T-cell (primary cell): ENCODE measurements around the gene RUNX2. TPM values are rescaled to one million over a fixed set of nuclear protein-coding genes. Genes with fewer than 3 reads are reported as not detected.

Experiments used
- ATAC-seq, 4 experiments: fragments of 200-7000 bp in 3 of 4; fragments of 150-1000 bp in 1 of 4; cut with Tn5 transposase; replicated peaks in 1 of 4; 1 replicate in 3 of 4; 2 replicates in 1 of 4; pipeline ENCODE4 v1.10.0; 2021; ENCODE audit warnings: moderate library complexity in 3 of 4, mild to moderate bottlenecking in 2 of 4, moderate number of reproducible peaks in 1 of 4
- CTCF ChIA-PET, 2 donors: fragments of 300-600 bp; sonication (Branson Sonifier 250); formaldehyde crosslinking; loops; one replicate each; lab custom pipeline; 2022; ENCODE audit warnings: antibody characterized with exemption in 2 of 2; lab: Charles Lee
- POLR2A ChIA-PET, 2 donors: fragments of 300-600 bp; sonication (Branson Sonifier 250); formaldehyde crosslinking; loops; one replicate each; lab custom pipeline; 2022; ENCODE audit warnings: antibody characterized with exemption in 2 of 2; lab: Charles Lee
- DNase-seq, 35 experiments: peaks; one replicate each; pipeline versions ENCODE4 v3.0.0 to v3.0.0-alpha.2; 2013 to 2023
- H3K27ac ChIP-seq: one replicate; pipeline ENCODE4 v1.5.1; 2013; ENCODE audit warnings: low read length
- H3K27me3 ChIP-seq, 2 experiments: replicated peaks in 1 of 2; 1 replicate in 1 of 2; 2 replicates in 1 of 2; pipeline versions ENCODE4 v1.6.1 to v1.7.0; 2013; ENCODE audit warnings: low read length in 1 of 2, mixed read lengths in 1 of 2; ENCODE audit not compliant: control insufficient read depth in 2 of 2, insufficient read depth in 2 of 2; ENCODE audit errors: extremely low read depth in 1 of 2
- H3K36me3 ChIP-seq, 2 donors: 1 replicate in 1 of 2; 2 replicates in 1 of 2; pipeline versions ENCODE4 v1.6.1 to v1.7.0; 2013; ENCODE audit warnings: low read length in 1 of 2; ENCODE audit not compliant: control insufficient read depth in 2 of 2, insufficient read depth in 1 of 2; ENCODE audit errors: extremely low read depth in 1 of 2
- H3K4me1 ChIP-seq, 2 experiments: 1 replicate in 1 of 2; 2 replicates in 1 of 2; pipeline versions ENCODE4 v1.6.1 to v1.7.0; 2013; ENCODE audit warnings: low read length in 2 of 2, mixed read lengths in 1 of 2; ENCODE audit not compliant: insufficient read depth in 2 of 2, control insufficient read depth in 1 of 2; ENCODE audit errors: extremely low read depth in 1 of 2
- H3K4me3 ChIP-seq, 2 donors: 1 replicate in 1 of 2; 2 replicates in 1 of 2; pipeline versions ENCODE4 v1.5.1 to v1.7.0; 2013; ENCODE audit warnings: mild to moderate bottlenecking in 2 of 2, low read length in 1 of 2, moderate library complexity in 1 of 2; ENCODE audit not compliant: control insufficient read depth in 1 of 2; ENCODE audit errors: extremely low read depth in 1 of 2
- H3K9me3 ChIP-seq: 2 replicates; pipeline ENCODE4 v1.7.0; 2013
- H3K27ac Mint-ChIP-seq, 2 donors: one replicate each; pipeline ENCODE4 v1.8.0; 2020 to 2021; ENCODE audit warnings: mild to moderate bottlenecking in 2 of 2, mixed read lengths in 2 of 2
- H3K27me3 Mint-ChIP-seq, 2 donors: one replicate each; pipeline ENCODE4 v1.8.0; 2021 to 2022; ENCODE audit warnings: mixed read lengths in 2 of 2
- H3K36me3 Mint-ChIP-seq: one replicate; pipeline ENCODE4 v1.8.0; 2021; ENCODE audit warnings: mixed read lengths
- H3K4me1 Mint-ChIP-seq, 3 donors: one replicate each; pipeline ENCODE4 v1.8.0; 2020 to 2022; ENCODE audit warnings: mixed read lengths in 3 of 3, mild to moderate bottlenecking in 1 of 3
- H3K4me3 Mint-ChIP-seq, 3 donors: one replicate each; pipeline ENCODE4 v1.8.0; 2020 to 2022; ENCODE audit warnings: mild to moderate bottlenecking in 3 of 3, mixed read lengths in 3 of 3, moderate library complexity in 3 of 3
- H3K9me3 Mint-ChIP-seq, 3 donors: one replicate each; pipeline ENCODE4 v1.8.0; 2020 to 2022; ENCODE audit warnings: mixed read lengths in 3 of 3
- WGBS: methylation state at CpG from one replicate; pipeline ENCODE4 v1.1.5; 2013; ENCODE audit warnings: missing lambda C conversion rate; ENCODE audit not compliant: insufficient coverage; 5-methylcytosine and 5-hydroxymethylcytosine counted together
- total RNA-seq, 35 experiments: library from RNA in 6 of 35; stranded (reverse) in 6 of 35; fragments of 120-200 nt in 1 of 35; gene quantifications; one replicate each; pipeline versions ENCODE4 v1.2.1 to v1.2.4 and lab custom pipeline; 2013 to 2026

RUNX2 gene
- total RNA-seq, 5 donors from 2014 or later (not counting 1 experiment from before 2014, with no cell fraction given), result 14.4 to 31.8 (median 22.4) TPM

- H3K36me3 Mint-ChIP-seq, result peaks cover 8% of the 10 kb centered on the region
- H3K9me3 Mint-ChIP-seq, result no peaks in the 10 kb centered on the region
- Histone ChIP-seq H3K9me3 (no peaks in the 10 kb centered on the region), H3K27ac (no peak overlapping the region), H3K4me3 (no peak overlapping the region), H3K4me1 (peaks cover 0 to 6% of the 10 kb centered on the region in 2 experiments), H3K27me3 (no peaks in the 10 kb centered on the region), H3K36me3 (no peaks in the 10 kb centered on the region)
- no peak for DNase-seq
- WGBS, result 92% methylated on average over 2 of the region's 3 CpGs
- ChIA-PET CTCF (no interaction called here), POLR2A (no interaction called here)
- no peaks in the 10 kb centered on the region for H3K27me3 Mint-ChIP-seq
- no peak overlapping the region for H3K27ac Mint-ChIP-seq
- ATAC-seq, result no peak
- peaks cover 21 to 41% (median 33%) of the 10 kb centered on the region in 3 donors for H3K4me1 Mint-ChIP-seq
- H3K4me3 Mint-ChIP-seq, result no peak overlapping the region
These were observed 154.9 kb downstream of the RUNX2 start for GRCh38 chr6:45483021-45483420.

GRCh38 chr6:45483501-45483900, 155.4 kb downstream of the RUNX2 start:
- Histone ChIP-seq H3K27me3 (no peaks in the 10 kb centered on the region), H3K4me3 (no peak overlapping the region), H3K4me1 (peaks cover 3 to 10% of the 10 kb centered on the region in 2 experiments), H3K36me3 (no peaks in the 10 kb centered on the region), H3K9me3 (no peaks in the 10 kb centered on the region), H3K27ac (no peak overlapping the region)
- DNase-seq, result no peak
- Mint-ChIP-seq H3K27me3 (no peaks in the 10 kb centered on the region), H3K4me1 (peaks cover 26 to 46% (median 37%) of the 10 kb centered on the region in 3 donors), H3K9me3 (no peaks in the 10 kb centered on the region), H3K36me3 (peaks cover 8% of the 10 kb centered on the region), H3K4me3 (no peak overlapping the region), H3K27ac (no peak overlapping the region)
- no peak for ATAC-seq
- CTCF ChIA-PET, result no interaction called here
- 97% methylated on average over 5 of the region's 5 CpGs for WGBS
- POLR2A ChIA-PET, result no interaction called here

- Mint-ChIP-seq H3K36me3 (peaks cover 8% of the 10 kb centered on the region), H3K4me1 (peaks cover 34 to 57% (median 40%) of the 10 kb centered on the region in 3 donors), H3K27ac (peak overlapping the region in 1 of 2 donors; percentile 47), H3K27me3 (no peaks in the 10 kb centered on the region), H3K9me3 (no peaks in the 10 kb centered on the region), H3K4me3 (no peak overlapping the region)
- H3K27ac ChIP-seq, result no peak overlapping the region
- ATAC-seq (no peak), DNase-seq (no peak)
- POLR2A ChIA-PET, result no interaction called here
- H3K4me3 ChIP-seq, result no peak overlapping the region
- H3K27me3 ChIP-seq, result no peaks in the 10 kb centered on the region
- WGBS, result no CpG with 5 or more reads among the region's 4 CpGs
- H3K36me3 ChIP-seq, result no peaks in the 10 kb centered on the region
- H3K4me1 ChIP-seq, result peaks cover 14 to 26% of the 10 kb centered on the region in 2 experiments
- CTCF ChIA-PET, result no interaction called here
- H3K9me3 ChIP-seq, result no peaks in the 10 kb centered on the region
These were observed 158.6 kb downstream of the RUNX2 start for GRCh38 chr6:45486736-45487135.

GRCh38 chr6:45487645-45488044, 159.5 kb downstream of the RUNX2 start:
- no peak overlapping the region for H3K4me3 ChIP-seq
- H3K4me1 ChIP-seq, result peaks cover 14 to 26% of the 10 kb centered on the region in 2 experiments
- no peaks in the 10 kb centered on the region for H3K27me3 Mint-ChIP-seq
- ChIA-PET POLR2A (no interaction called here), CTCF (no interaction called here)
- no peaks in the 10 kb centered on the region for H3K9me3 ChIP-seq
- H3K27ac ChIP-seq, result no peak overlapping the region
- no peak overlapping the region for H3K27ac Mint-ChIP-seq
- no peak for ATAC-seq
- H3K27me3 ChIP-seq, result no peaks in the 10 kb centered on the region
- peaks cover 34 to 57% (median 40%) of the 10 kb centered on the region in 3 donors for H3K4me1 Mint-ChIP-seq
- H3K4me3 Mint-ChIP-seq, result peak overlapping the region in 1 of 3 donors; percentile 36
- H3K9me3 Mint-ChIP-seq, result no peaks in the 10 kb centered on the region
- no peak for DNase-seq
- peaks cover 0 to 5% of the 10 kb centered on the region in 2 donors for H3K36me3 ChIP-seq
- H3K36me3 Mint-ChIP-seq, result peaks cover 8% of the 10 kb centered on the region

- no peaks in the 10 kb centered on the region for H3K27me3 ChIP-seq
- DNase-seq, result no peak
- H3K36me3 ChIP-seq, result peaks cover 0 to 5% of the 10 kb centered on the region in 2 donors
- no peaks in the 10 kb centered on the region for H3K9me3 ChIP-seq
- POLR2A ChIA-PET, result no interaction called here
- peak overlapping the region in 1 of 2 donors; percentile 4 for H3K27ac Mint-ChIP-seq
- no peaks in the 10 kb centered on the region for H3K27me3 Mint-ChIP-seq
- H3K4me1 ChIP-seq, result peaks cover 14 to 26% of the 10 kb centered on the region in 2 experiments
- peaks cover 8% of the 10 kb centered on the region for H3K36me3 Mint-ChIP-seq
- H3K9me3 Mint-ChIP-seq, result no peaks in the 10 kb centered on the region
- no peak overlapping the region for H3K4me3 ChIP-seq
- no peak for ATAC-seq
- CTCF ChIA-PET, result no interaction called here
- no peak overlapping the region for H3K27ac ChIP-seq
- peaks cover 34 to 58% (median 41%) of the 10 kb centered on the region in 3 donors for H3K4me1 Mint-ChIP-seq
- H3K4me3 Mint-ChIP-seq, result peak overlapping the region in 1 of 3 donors; percentile 36
These were observed 160.1 kb downstream of the RUNX2 start for GRCh38 chr6:45488269-45488668.

GRCh38 chr6:45488889-45489288, 160.8 kb downstream of the RUNX2 start:
- ATAC-seq (peak; percentile 87 to 97 (median 94)), DNase-seq (peak in 13 of 35 experiments; percentile 4 to 61 (median 22))
- peaks cover 14 to 28% of the 10 kb centered on the region in 2 experiments for H3K4me1 ChIP-seq
- H3K27ac ChIP-seq, result no peak overlapping the region
- H3K9me3 ChIP-seq, result no peaks in the 10 kb centered on the region
- peak overlapping the region in 1 of 2 donors; percentile 36 for H3K27ac Mint-ChIP-seq
- ChIA-PET CTCF (no interaction called here), POLR2A (no interaction called here)
- H3K4me3 Mint-ChIP-seq, result peak overlapping the region in 1 of 3 donors; percentile 22
- H3K27me3 Mint-ChIP-seq, result no peaks in the 10 kb centered on the region
- WGBS, result no CpG with 5 or more reads among the region's 2 CpGs
- H3K36me3 ChIP-seq, result peaks cover 0 to 5% of the 10 kb centered on the region in 2 donors
- no peak overlapping the region for H3K4me3 ChIP-seq
- peaks cover 37 to 56% (median 43%) of the 10 kb centered on the region in 3 donors for H3K4me1 Mint-ChIP-seq
- H3K9me3 Mint-ChIP-seq, result no peaks in the 10 kb centered on the region
- H3K36me3 Mint-ChIP-seq, result peaks cover 5% of the 10 kb centered on the region
- H3K27me3 ChIP-seq, result no peaks in the 10 kb centered on the region
